Posterior vena cava (tissue), 2 donors: Measurements from ENCODE around the gene KIAA1586. TPM values are rescaled to one million over a fixed set of nuclear protein-coding genes. Genes with fewer than 3 reads are reported as not detected.
"Not testable (repeated sequence)": the region's sequence is repeated elsewhere in the genome, so short reads cannot be mapped to it uniquely, and the experiment has no call there.

ENCODE experiments used
- DNase-seq: peaks from one replicate; pipeline ENCODE4 v3.0.0-alpha.2; 2020; ENCODE audit warnings: low spot score
- intact Hi-C, 2 donors: fragments of 100-400 bp; cut with DNase I; formaldehyde crosslinking; loops; one replicate each; pipeline versions ENCODE4 v1.14.1 to v1.14.2; 2022 to 2023
- long read RNA-seq, 2 donors: library from polyadenylated mRNA; unstranded; transcript quantifications; one replicate each; pipeline ENCODE4 v2.0.0, GENCODE V29; 2020 to 2021
- total RNA-seq, 2 donors: library from RNA; stranded (reverse); fragmentation: NEBNext Ultra II Directional; extraction: Animal tissue kit (Norgen Biotek cat#: 25700); gene quantifications; one replicate each; pipeline ENCODE4 v1.2.1, GENCODE V29; 2021
- donor health status: DM: yes; HTN: yes; CAD: no.
- donor health status: DM: yes; HTN: yes; CAD: no.

KIAA1586 gene
- 10 to 100 TPM; 15.3 to 15.8 TPM for total RNA-seq
- long read RNA-seq, donor 1, partial matches to known transcripts = 0 of 5 reads
- long read RNA-seq, donor 1, other reads (novel, unspliced or antisense) = 2 of 5 reads
- long read RNA-seq, donor 2, transcript KIAA1586-201 (4 exons, 2,933 nt) = major isoform, 5 of 6 reads
- long read RNA-seq, donor 2, partial matches to known transcripts = 0 of 6 reads
- long read RNA-seq, donor 2, other reads (novel, unspliced or antisense) = 0 of 6 reads

GRCh38 chr6:57046332-57047256 lies at the start of gene KIAA1586:
Gene KIAA1586 (plus strand): TSS chr6:57046693. CDS start chr6:57046756, 63 bp downstream.
- intact Hi-C loops = not testable (repeated sequence)
- peak; percentile 96 for DNase-seq

GRCh38 chr6:56999049-56999448 lies 47.4 kb upstream of the KIAA1586 start:
- no peak for DNase-seq
- intact Hi-C loops = no loop called here

GRCh38 chr6:56999748-57000147 lies 46.7 kb upstream of the KIAA1586 start:
- DNase-seq = not testable (repeated sequence)

GRCh38 chr6:57002197-57002596 lies 44.3 kb upstream of the KIAA1586 start:
- intact Hi-C loops = no loop called here
- DNase-seq = no peak

More at GRCh38 chr6:56999748-57000147, 46.7 kb upstream of the KIAA1586 start:
- intact Hi-C loops = not testable (repeated sequence)

GRCh38 chr6:57004292-57004691 lies 42.2 kb upstream of the KIAA1586 start:
- intact Hi-C loops = no loop called here
- DNase-seq = no peak

- no peak for DNase-seq
- intact Hi-C loops = no loop called here
Observed at GRCh38 chr6:57006101-57006500, 40.4 kb upstream of the KIAA1586 start.

GRCh38 chr6:57008069-57008468 lies 38.4 kb upstream of the KIAA1586 start:
- intact Hi-C loops, DNase-seq: not testable (repeated sequence)

- intact Hi-C loops = no loop called here
- no peak for DNase-seq
Observed at GRCh38 chr6:57013521-57013926, 33.0 kb upstream of the KIAA1586 start.

GRCh38 chr6:57017069-57017468 lies 29.4 kb upstream of the KIAA1586 start:
- intact Hi-C loops = no loop called here
- DNase-seq = no peak

GRCh38 chr6:57017841-57018240 lies 28.7 kb upstream of the KIAA1586 start:
- intact Hi-C loops = no loop called here
- DNase-seq = no peak

- intact Hi-C loops = no loop called here
- DNase-seq = no peak
Observed at GRCh38 chr6:57019434-57019833, 27.1 kb upstream of the KIAA1586 start.

GRCh38 chr6:57021086-57021720 lies 25.3 kb upstream of the KIAA1586 start:
- intact Hi-C loops = loop anchor here (10.0 kb wide), 1 partner anchor 116 kb away; no protein-coding TSS in a partner anchor
- DNase-seq = no peak

- DNase-seq = no peak
- intact Hi-C loops = loop anchor here (10.0 kb wide), 1 partner anchor 120 kb away; no protein-coding TSS in a partner anchor
Observed at GRCh38 chr6:57024321-57024720, 22.2 kb upstream of the KIAA1586 start.

GRCh38 chr6:57024775-57025174 lies 21.7 kb upstream of the KIAA1586 start:
- DNase-seq = no peak
- intact Hi-C loops = loop anchor here (10.0 kb wide), 1 partner anchor 120 kb away; no protein-coding TSS in a partner anchor

GRCh38 chr6:57026001-57026400 lies 20.5 kb upstream of the KIAA1586 start:
- intact Hi-C loops = loop anchor here (10.0 kb wide), 1 partner anchor 121 kb away; no protein-coding TSS in a partner anchor
- DNase-seq = no peak

GRCh38 chr6:57027301-57027700 lies 19.2 kb upstream of the KIAA1586 start:
- no peak for DNase-seq
- intact Hi-C loops = loop anchor here (10.0 kb wide), 1 partner anchor 122 kb away; no protein-coding TSS in a partner anchor

GRCh38 chr6:57029213-57029612 lies 17.3 kb upstream of the KIAA1586 start:
- DNase-seq = no peak
- intact Hi-C loops = loop anchor here (10.0 kb wide), 1 partner anchor 124 kb away; no protein-coding TSS in a partner anchor

- intact Hi-C loops = no loop called here
- no peak for DNase-seq
Observed at GRCh38 chr6:57033228-57033627, 13.3 kb upstream of the KIAA1586 start.

- intact Hi-C loops = no loop called here
- DNase-seq = no peak
Observed at GRCh38 chr6:57035549-57035948, 10.9 kb upstream of the KIAA1586 start.

- intact Hi-C loops = no loop called here
- no peak for DNase-seq
Observed at GRCh38 chr6:57038906-57039305, 7.6 kb upstream of the KIAA1586 start.
